GM12873 (cell line): ENCODE data around the gene C1orf146.

Experiments used
- CTCF ChIP-seq: IDR thresholded peaks from 2 replicates; pipeline ENCODE4 v1.5.1; 2012; ENCODE audit warnings: low read depth, mild to moderate bottlenecking, moderate library complexity, low read length, control low read depth; ENCODE audit not compliant: insufficient read depth; ENCODE audit errors: missing control alignments

C1orf146 gene

GRCh38 chr1:92274939-92275338 lies 57.2 kb downstream of the C1orf146 start:
- no peak for TF ChIP-seq CTCF

GRCh38 chr1:92276082-92276481 lies 58.4 kb downstream of the C1orf146 start:
- no peak for TF ChIP-seq CTCF

- no peak for TF ChIP-seq CTCF
Measured at GRCh38 chr1:92277105-92277723, 59.5 kb downstream of the C1orf146 start.

- peak; percentile 58 for TF ChIP-seq CTCF
Measured at GRCh38 chr1:92291372-92291999, 73.8 kb downstream of the C1orf146 start.
